ENCODE measurements around the gene NONO. TPM values are rescaled to one million over a fixed set of nuclear protein-coding genes. Genes with fewer than 3 reads are reported as not detected.
A peak's percentile ranks its signal among the peaks of the same experiment; 100 is the strongest.
"Not testable (repeated sequence)": the region's sequence is repeated elsewhere in the genome, so short reads cannot be mapped to it uniquely, and the experiment has no call there.

The NONO gene
- total RNA-seq, 2 experiments from 2014 or later = 521 to 536 TPM

DNA sequence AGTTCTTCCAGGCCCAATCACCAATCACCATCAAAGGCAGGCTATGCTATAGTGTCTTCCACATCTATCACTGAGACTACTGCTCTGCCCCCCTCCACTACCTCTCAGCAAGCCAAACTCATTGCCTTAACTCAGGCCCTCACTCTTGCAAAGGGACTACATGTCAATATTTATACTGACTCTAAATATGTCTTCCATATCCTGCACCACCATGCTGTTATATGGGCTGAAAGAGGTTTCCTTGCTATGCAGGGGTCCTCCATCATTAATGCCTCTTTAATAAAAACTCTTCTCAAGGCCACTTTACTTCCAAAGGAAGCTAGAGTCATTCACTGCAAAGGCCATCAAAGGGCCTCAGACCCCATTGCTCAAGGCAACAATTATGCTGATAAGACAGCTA is 14.8 kb upstream of the NONO start:
- H3K36me3 Mint-ChIP-seq, H3K27me3 Mint-ChIP-seq, H3K9me3 Mint-ChIP-seq, H3K4me1 Mint-ChIP-seq, H3K4me3 Mint-ChIP-seq, DNase-seq, H3K27ac Mint-ChIP-seq: not testable (repeated sequence)

- H3K36me3 Mint-ChIP-seq = peaks cover 2% of the 10 kb centered on the region
- no peaks in the 10 kb centered on the region for H3K4me1 Mint-ChIP-seq
- no peak for DNase-seq
- no peak overlapping the region for H3K27ac Mint-ChIP-seq
- no peaks in the 10 kb centered on the region for H3K27me3 Mint-ChIP-seq
- H3K4me3 Mint-ChIP-seq = no peak overlapping the region
- H3K9me3 Mint-ChIP-seq = no peaks in the 10 kb centered on the region
Measured at GRCh38 chrX:71269801-71270395, 13.5 kb upstream of the NONO start.

DNA sequence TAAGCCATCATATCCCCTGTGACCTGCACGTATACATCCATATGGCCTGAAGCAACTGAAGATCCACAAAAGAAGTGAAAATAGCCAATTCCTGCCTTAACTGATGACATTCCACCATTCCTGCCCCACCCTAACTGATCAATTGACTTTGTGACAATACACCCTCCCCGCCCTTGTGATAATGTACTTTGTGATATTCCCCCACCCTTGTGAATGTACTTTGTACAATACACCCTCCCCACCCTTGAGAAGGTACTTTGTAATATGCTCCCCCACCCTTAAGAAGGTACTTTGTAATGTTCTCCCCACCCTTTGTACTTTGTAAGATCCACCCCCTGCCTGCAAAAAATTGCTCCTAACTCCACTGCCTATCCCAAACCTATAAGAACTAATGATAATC is 11.1 kb upstream of the NONO start:
- not testable (repeated sequence) for H3K27me3 Mint-ChIP-seq, H3K36me3 Mint-ChIP-seq, DNase-seq, H3K4me1 Mint-ChIP-seq, H3K9me3 Mint-ChIP-seq, H3K4me3 Mint-ChIP-seq, H3K27ac Mint-ChIP-seq

- H3K27ac Mint-ChIP-seq, H3K4me1 Mint-ChIP-seq, H3K27me3 Mint-ChIP-seq, H3K4me3 Mint-ChIP-seq, DNase-seq, H3K9me3 Mint-ChIP-seq: not testable (repeated sequence)
- H3K36me3 Mint-ChIP-seq = peaks cover 22% of the 10 kb centered on the region
Measured at GRCh38 chrX:71281300-71281699, 2.1 kb upstream of the NONO start.

- Mint-ChIP-seq H3K4me3 (peak overlapping the region; percentile 97), H3K36me3 (peaks cover 31% of the 10 kb centered on the region), H3K4me1 (peaks cover 5% of the 10 kb centered on the region), H3K27ac (peak overlapping the region; percentile 100), H3K27me3 (peaks cover 5% of the 10 kb centered on the region), H3K9me3 (no peaks in the 10 kb centered on the region)
- DNase-seq = peak; percentile 43
Measured at GRCh38 chrX:71282514-71283402, 677 bp upstream of the NONO start.

DNA sequence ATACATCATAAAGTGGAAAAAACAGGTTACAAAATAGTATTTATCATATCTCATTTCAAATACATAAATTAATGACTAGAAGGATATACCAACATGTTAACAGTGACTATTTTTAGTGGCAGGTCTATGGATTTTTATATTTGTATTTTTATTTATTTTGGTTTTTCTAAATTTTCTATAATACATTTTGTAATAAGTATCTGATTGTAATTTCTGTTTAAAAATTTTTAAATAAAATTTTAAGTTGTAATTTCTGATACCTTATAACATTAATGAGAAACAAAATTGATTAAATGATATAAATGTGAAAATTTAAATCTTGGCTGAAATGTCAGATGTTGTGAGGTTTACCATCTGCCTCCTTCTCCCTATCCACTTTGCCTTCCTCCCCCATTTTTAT is 2.5 kb downstream of the NONO start:
- H3K4me3 Mint-ChIP-seq = peak overlapping the region; percentile 97
- no peak for DNase-seq
- peaks cover 40% of the 10 kb centered on the region for H3K36me3 Mint-ChIP-seq
- H3K27ac Mint-ChIP-seq = no peak overlapping the region
- peaks cover 5% of the 10 kb centered on the region for H3K27me3 Mint-ChIP-seq
- H3K9me3 Mint-ChIP-seq = no peaks in the 10 kb centered on the region
- peaks cover 10% of the 10 kb centered on the region for H3K4me1 Mint-ChIP-seq

DNA sequence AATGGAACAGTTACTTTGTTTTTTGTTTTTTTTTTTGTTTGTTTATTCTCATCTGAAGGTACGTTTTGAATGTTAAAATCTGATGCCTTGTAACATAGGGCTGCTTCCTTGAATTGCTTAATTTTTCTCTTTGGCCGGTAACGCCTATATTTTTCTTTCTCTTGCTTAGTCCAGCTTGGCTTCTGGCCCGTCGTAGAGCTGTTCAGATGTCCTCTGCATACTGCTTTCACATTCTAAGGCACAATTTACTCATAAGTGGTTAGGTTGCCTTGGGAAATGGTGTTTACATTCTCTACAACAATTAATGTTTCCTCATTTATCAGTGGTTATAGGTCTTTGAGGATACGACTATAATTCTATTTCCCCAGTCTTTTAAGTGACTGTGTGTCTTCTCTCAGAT is 7.9 kb downstream of the NONO start:
- peaks cover 30% of the 10 kb centered on the region for H3K36me3 Mint-ChIP-seq

DNA sequence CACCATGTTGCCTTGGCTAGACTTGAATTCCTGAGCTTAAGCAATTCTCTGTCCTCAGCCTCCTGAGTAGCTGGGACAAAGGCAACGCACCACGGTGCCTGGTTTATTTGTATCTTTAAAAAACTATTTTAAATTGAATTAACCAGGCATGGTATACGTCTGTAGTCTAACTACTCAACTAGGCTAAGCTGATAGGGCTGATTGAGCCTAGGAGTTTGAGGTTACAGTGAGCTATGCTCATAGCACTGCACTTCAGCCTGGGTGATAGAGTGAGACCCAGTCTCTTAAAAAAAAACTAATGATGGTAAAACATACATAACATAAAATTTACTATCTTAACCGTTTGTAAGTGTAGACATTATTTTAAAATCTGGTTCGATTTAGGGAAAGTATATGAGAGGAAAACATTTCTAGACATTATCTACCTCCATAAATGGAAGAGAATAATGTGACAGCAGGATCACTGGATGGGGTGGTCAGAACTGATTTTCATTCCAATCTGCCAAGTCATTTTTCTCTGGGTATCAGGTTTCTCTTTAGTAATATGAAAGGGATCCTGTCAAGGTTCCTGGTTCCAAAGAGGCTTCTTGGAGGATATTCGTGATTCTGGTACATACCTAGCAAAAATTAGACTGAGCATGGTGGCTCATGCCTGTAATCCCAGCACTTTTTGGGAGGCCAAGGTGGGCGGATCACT is 9.4 kb downstream of the NONO start:
- Mint-ChIP-seq H3K27ac (no peak overlapping the region), H3K4me3 (no peak overlapping the region), H3K36me3 (peaks cover 33% of the 10 kb centered on the region), H3K9me3 (no peaks in the 10 kb centered on the region), H3K27me3 (no peaks in the 10 kb centered on the region), H3K4me1 (peaks cover 8% of the 10 kb centered on the region)
- no peak for DNase-seq

More for the DNA sequence above, 7.9 kb downstream of the NONO start:
- Mint-ChIP-seq H3K9me3 (no peaks in the 10 kb centered on the region), H3K27ac (peak overlapping the region; percentile 38), H3K4me3 (no peak overlapping the region), H3K27me3 (no peaks in the 10 kb centered on the region), H3K4me1 (peaks cover 8% of the 10 kb centered on the region)
- no peak for DNase-seq

- Mint-ChIP-seq H3K27ac (no peak overlapping the region), H3K9me3 (no peaks in the 10 kb centered on the region), H3K4me3 (no peak overlapping the region), H3K36me3 (peaks cover 38% of the 10 kb centered on the region), H3K27me3 (no peaks in the 10 kb centered on the region), H3K4me1 (peaks cover 9% of the 10 kb centered on the region)
- DNase-seq = no peak
Measured at GRCh38 chrX:71296806-71297205, 13.4 kb downstream of the NONO start.

DNA sequence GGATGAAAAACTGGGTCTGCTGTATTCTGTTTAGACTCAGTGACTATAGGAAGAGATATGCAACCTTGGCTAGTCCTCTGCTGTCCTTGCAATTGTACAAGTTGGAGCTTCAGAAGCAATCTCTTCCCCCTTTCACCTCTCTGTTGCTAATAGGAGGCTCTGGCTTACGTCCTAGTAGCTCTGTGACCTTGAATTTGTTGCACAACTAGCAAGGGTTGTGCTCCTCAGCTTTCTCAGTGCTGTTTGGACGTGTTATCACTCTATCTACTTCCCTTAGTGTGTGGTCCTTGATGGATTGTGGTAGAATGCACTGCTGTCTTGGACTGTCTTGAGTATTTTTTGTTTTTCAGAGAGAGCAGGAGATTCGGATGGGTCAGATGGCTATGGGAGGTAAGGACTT is 14.7 kb downstream of the NONO start:
- peaks cover 17% of the 10 kb centered on the region for H3K4me1 Mint-ChIP-seq
- H3K9me3 Mint-ChIP-seq = no peaks in the 10 kb centered on the region
- no peak overlapping the region for H3K4me3 Mint-ChIP-seq
- no peaks in the 10 kb centered on the region for H3K27me3 Mint-ChIP-seq
- H3K36me3 Mint-ChIP-seq = peaks cover 40% of the 10 kb centered on the region
- no peak for DNase-seq
- H3K27ac Mint-ChIP-seq = no peak overlapping the region

GRCh38 chrX:71300064-71300463 is 16.6 kb downstream of the NONO start:
- peaks cover 41% of the 10 kb centered on the region for H3K36me3 Mint-ChIP-seq
- peaks cover 17% of the 10 kb centered on the region for H3K4me1 Mint-ChIP-seq
- DNase-seq, H3K27me3 Mint-ChIP-seq, H3K9me3 Mint-ChIP-seq, H3K4me3 Mint-ChIP-seq: not testable (repeated sequence)
- peak overlapping the region; percentile 39 for H3K27ac Mint-ChIP-seq

- not testable (repeated sequence) for H3K4me3 Mint-ChIP-seq, H3K9me3 Mint-ChIP-seq, DNase-seq, H3K27me3 Mint-ChIP-seq
- peaks cover 41% of the 10 kb centered on the region for H3K36me3 Mint-ChIP-seq
- peak overlapping the region; percentile 39 for H3K27ac Mint-ChIP-seq
- H3K4me1 Mint-ChIP-seq = peaks cover 17% of the 10 kb centered on the region
Measured at GRCh38 chrX:71300495-71300894, 17.1 kb downstream of the NONO start.

DNA sequence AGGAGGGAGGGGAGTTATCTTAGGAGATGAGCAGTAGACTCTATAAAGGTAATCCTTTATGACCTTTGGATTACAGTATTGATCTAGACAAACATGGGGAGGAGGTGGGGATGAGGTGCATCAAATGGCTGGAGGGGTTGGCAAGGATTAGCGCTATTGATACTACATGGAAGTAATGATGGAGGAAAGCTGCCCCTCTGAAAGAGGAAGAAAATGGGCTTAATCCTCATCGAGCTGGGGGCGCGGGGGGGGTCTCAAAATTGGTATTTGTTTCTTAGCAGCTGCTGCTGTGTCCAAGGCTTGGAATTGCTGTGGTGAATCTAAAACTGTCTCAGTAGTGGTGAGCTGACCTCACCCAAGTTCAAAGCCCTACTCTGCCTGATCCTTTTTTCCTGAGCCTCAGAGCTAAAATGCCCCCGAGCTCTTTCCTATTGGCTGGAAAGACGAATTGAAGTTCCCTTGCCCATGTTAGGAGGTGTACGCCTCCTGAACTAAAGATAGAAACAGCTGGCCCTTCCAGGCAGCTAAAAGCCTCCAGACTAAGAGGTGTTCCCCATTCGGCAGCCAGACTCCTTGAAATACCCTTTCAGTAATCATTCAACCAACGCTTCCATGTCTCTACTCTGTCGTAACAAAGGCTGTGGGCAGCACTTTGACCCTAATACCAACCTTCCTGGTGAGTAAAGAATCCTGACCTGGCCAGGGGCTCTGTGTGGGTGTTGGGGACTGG is 17.9 kb downstream of the NONO start, which contains the start of gene ITGB1BP2:
TSS of gene ITGB1BP2 (plus strand) at position 556 of the 730 bp plus-strand sequence. CDS start at position 613, 57 bp downstream.
- no peak within 1 kb of the TSS for H3K4me3 Mint-ChIP-seq
- no peaks in the 10 kb centered on the region for H3K27me3 Mint-ChIP-seq
- H3K36me3 Mint-ChIP-seq = peaks cover 40% of the 10 kb centered on the region
- no peaks in the 10 kb centered on the region for H3K9me3 Mint-ChIP-seq
- DNase-seq = no peak
- peak within 1 kb of the TSS; percentile 56 for H3K27ac Mint-ChIP-seq
- peaks cover 17% of the 10 kb centered on the region for H3K4me1 Mint-ChIP-seq

GRCh38 chrX:71302461-71303213 is 19.2 kb downstream of the NONO start:
- Mint-ChIP-seq H3K4me3 (no peak overlapping the region), H3K9me3 (no peaks in the 10 kb centered on the region), H3K36me3 (peaks cover 30% of the 10 kb centered on the region), H3K27ac (peak overlapping the region; percentile 31), H3K27me3 (no peaks in the 10 kb centered on the region), H3K4me1 (peaks cover 16% of the 10 kb centered on the region)
- no peak for DNase-seq

Data from activated naive CD8-positive, alpha-beta T cell treated with anti-CD3 and anti-CD28 coated beads for 36 hours (primary cell).